Mammary epithelial cell (primary cell): ENCODE data around the gene PXDC1.

ENCODE experiments used
- EZH2 ChIP-seq: IDR thresholded peaks from 2 replicates; pipeline ENCODE4 v1.6.1; 2012; ENCODE audit warnings: low read length, inconsistent platforms, borderline replicate concordance
- TF ChIP-seq, protein P1 (sequence below), 2 donors: IDR thresholded peaks in 1 of 2; conservative IDR thresholded peaks in 1 of 2; 2 replicates each; pipeline ENCODE4 v1.5.1; 2011 to 2012; ENCODE audit warnings: inconsistent platforms in 2 of 2, low read length in 2 of 2, mild to moderate bottlenecking in 2 of 2, control low read depth in 1 of 2, low read depth in 1 of 2; ENCODE audit not compliant: insufficient read depth in 1 of 2; ENCODE audit errors: extremely low read depth in 1 of 2

DNA sequence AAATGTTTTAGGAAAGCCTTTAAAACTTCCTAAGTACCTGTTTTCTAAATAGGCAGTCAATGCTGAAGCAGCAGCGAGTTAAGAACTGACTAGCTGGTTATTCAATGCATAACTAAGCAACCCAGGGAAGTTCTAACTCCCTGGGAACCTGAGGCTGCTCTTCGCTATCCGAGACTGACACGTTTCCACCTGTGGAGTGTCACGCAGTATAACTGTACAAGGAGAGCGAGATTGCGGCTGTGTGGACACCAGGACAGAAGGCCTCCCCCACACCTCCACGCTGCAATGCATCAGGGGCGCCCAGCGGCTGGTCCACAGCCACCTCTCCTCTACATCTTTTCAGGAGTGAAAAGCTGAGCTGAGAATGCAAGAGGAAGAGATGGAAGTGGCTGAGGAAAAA lies 8.0 kb downstream of the PXDC1 start:
- TF ChIP-seq, protein P1, sequence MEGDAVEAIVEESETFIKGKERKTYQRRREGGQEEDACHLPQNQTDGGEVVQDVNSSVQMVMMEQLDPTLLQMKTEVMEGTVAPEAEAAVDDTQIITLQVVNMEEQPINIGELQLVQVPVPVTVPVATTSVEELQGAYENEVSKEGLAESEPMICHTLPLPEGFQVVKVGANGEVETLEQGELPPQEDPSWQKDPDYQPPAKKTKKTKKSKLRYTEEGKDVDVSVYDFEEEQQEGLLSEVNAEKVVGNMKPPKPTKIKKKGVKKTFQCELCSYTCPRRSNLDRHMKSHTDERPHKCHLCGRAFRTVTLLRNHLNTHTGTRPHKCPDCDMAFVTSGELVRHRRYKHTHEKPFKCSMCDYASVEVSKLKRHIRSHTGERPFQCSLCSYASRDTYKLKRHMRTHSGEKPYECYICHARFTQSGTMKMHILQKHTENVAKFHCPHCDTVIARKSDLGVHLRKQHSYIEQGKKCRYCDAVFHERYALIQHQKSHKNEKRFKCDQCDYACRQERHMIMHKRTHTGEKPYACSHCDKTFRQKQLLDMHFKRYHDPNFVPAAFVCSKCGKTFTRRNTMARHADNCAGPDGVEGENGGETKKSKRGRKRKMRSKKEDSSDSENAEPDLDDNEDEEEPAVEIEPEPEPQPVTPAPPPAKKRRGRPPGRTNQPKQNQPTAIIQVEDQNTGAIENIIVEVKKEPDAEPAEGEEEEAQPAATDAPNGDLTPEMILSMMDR (conservative IDR thresholded peaks at IDR 0.05 in 1 of 2, IDR thresholded peaks at IDR 0.05 in 1 of 2; ENCODE audit: extremely low read depth in 1 of 2, insufficient read depth in 1 of 2, low read depth in 1 of 2, low read length in 2 of 2): no peak
- TF ChIP-seq EZH2: no peak
